Fibroblast of lung (primary cell): ENCODE results near the gene SIRPB1.
"Not testable (repeated sequence)": the region's sequence is repeated elsewhere in the genome, so short reads cannot be mapped to it uniquely, and the experiment has no call there.

ENCODE experiments used
- CTCF ChIP-seq, 2 donors: IDR thresholded peaks in 1 of 2; conservative IDR thresholded peaks in 1 of 2; 1 replicate in 1 of 2; 2 replicates in 1 of 2; pipeline ENCODE4 v1.5.1; 2011 to 2012; ENCODE audit warnings: low read length in 2 of 2, control low read depth in 1 of 2, inconsistent platforms in 1 of 2, low read depth in 1 of 2, mild to moderate bottlenecking in 1 of 2
- EZH2 ChIP-seq: IDR thresholded peaks from 2 replicates; pipeline ENCODE4 v1.5.1; 2012; ENCODE audit warnings: low read length, control low read depth, mild to moderate bottlenecking; ENCODE audit errors: missing control alignments

DNA sequence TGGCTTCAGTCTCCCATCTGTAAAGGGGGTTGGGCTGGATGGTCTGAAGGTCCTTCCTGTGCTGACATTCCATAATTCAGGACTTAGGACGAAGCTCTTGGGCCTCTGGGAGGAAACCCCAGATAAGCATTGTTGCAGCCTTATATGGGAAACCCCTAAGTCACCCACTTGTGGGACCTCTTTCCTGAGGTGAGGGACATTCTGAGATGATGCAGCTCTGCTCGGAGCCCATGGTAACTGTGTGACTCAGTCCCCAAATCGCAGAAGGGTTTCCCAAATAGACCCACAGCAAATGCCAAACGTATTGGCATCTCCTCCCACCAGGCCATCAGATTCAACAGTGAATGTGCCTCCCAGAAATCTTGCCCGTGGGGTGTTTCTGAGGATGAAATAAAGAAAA is 9.4 kb downstream of the SIRPB1 start:
- TF ChIP-seq EZH2; CTCF (conservative IDR thresholded peaks at IDR 0.05 in 1 of 2, IDR thresholded peaks at IDR 0.05 in 1 of 2; ENCODE audit: low read depth in 1 of 2, low read length in 2 of 2): not testable (repeated sequence)
